ENCODE results near the gene NBPF26. TPM values are rescaled to one million over a fixed set of nuclear protein-coding genes. Genes with fewer than 3 reads are reported as not detected.
"Not testable (repeated sequence)": the region's sequence is repeated elsewhere in the genome, so short reads cannot be mapped to it uniquely, and the experiment has no call there.

Gene NBPF26
- polyA plus RNA-seq, 3 donors: 4.2 to 9.4 (median 8.5) TPM

GRCh38 chr1:120850537-120851421 is 127.0 kb downstream of the NBPF26 start:
- DNase-seq (ENCODE audit: low read depth in 3 of 3, low spot score in 2 of 3): peak; percentile 69 to 83 (median 71)

- not testable (repeated sequence) for DNase-seq (ENCODE audit: low read depth in 3 of 3, low spot score in 2 of 3)
Observed at GRCh38 chr1:120858144-120858543, 134.4 kb downstream of the NBPF26 start.

- not testable (repeated sequence) for DNase-seq (ENCODE audit: low read depth in 3 of 3, low spot score in 2 of 3)
Observed at GRCh38 chr1:120859615-120860234, 136.0 kb downstream of the NBPF26 start.

- DNase-seq (ENCODE audit: low read depth in 3 of 3, low spot score in 2 of 3): not testable (repeated sequence)
Observed at GRCh38 chr1:120878206-120878605, 154.5 kb downstream of the NBPF26 start.

- DNase-seq (ENCODE audit: low read depth in 3 of 3, low spot score in 2 of 3): not testable (repeated sequence)
Observed at GRCh38 chr1:120880056-120880455, 156.3 kb downstream of the NBPF26 start.

- not testable (repeated sequence) for DNase-seq (ENCODE audit: low read depth in 3 of 3, low spot score in 2 of 3)
Observed at GRCh38 chr1:120881934-120882333, 158.2 kb downstream of the NBPF26 start.

Other genes with a start within 250 kb of the NBPF26 start
- under 1 TPM in 1 of 3 donors, not detected in 2; 0.24 TPM for gene PPIAL4A, start 165.8 kb downstream of the NBPF26 start, polyA plus RNA-seq (ENCODE audit: insufficient read length in 3 of 3)